GM12891 (cell line): ENCODE measurements around the gene ZBTB20.

Experiments used
- POLR2A ChIP-seq: IDR thresholded peaks from 2 replicates; pipeline ENCODE4 v1.6.1; 2011; ENCODE audit warnings: low read depth, low read length, control low read depth
- POLR2AphosphoS5 ChIP-seq: IDR thresholded peaks from 2 replicates; pipeline ENCODE4 v1.6.1; 2011; ENCODE audit warnings: low read depth, low read length, control low read depth
- POU2F2 ChIP-seq: IDR thresholded peaks from 2 replicates; pipeline ENCODE4 v1.6.1; 2011; ENCODE audit warnings: low read depth, mild to moderate bottlenecking, control low read depth, low read length, moderate library complexity
- SPI1 ChIP-seq: IDR thresholded peaks from 2 replicates; pipeline ENCODE4 v1.6.1; 2011; ENCODE audit warnings: low read depth, low read length, control low read depth
- TAF1 ChIP-seq: IDR thresholded peaks from 2 replicates; pipeline ENCODE4 v1.6.1; 2011; ENCODE audit warnings: low read depth, low read length, control low read depth

DNA sequence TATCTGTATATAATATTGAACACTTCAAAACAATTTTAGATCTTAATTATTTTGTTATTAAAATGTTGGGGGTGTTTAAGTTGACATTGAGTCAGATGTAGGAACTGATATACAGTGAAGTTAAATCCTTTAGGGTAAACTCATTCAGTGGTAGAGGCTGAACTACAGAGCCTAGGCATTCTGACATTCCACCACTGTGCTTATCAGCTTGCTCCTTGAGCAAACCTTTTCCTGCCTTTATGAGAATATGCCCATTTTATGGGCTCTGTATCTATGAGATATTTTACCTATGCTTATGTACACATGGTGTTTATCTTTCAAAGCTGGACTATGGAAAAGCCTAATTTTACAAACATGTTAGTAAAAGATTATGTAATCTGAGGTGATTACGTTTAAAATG is 407.5 kb downstream of the ZBTB20 start:
- TF ChIP-seq POLR2AphosphoS5 (no peak), TAF1 (no peak), POLR2A (no peak), POU2F2 (no peak), SPI1 (no peak)
